Caco-2 (cell line): ENCODE measurements around the gene MAGEB17. TPM values are rescaled to one million over a fixed set of nuclear protein-coding genes. Genes with fewer than 3 reads are reported as not detected.

Experiments
- BruUV-seq: library from RNA; stranded (reverse); fragments of 400-500 nt; replicated peaks from 2 replicates; lab custom pipeline; 2021; lab: Mats Ljungman, UMichigan
- CTCF ChIA-PET: fragments of 300-600 bp; sonication (Branson Sonifier 250); formaldehyde crosslinking; loops from one replicate; lab custom pipeline; 2022; ENCODE audit warnings: antibody characterized with exemption; lab: Charles Lee
- POLR2A ChIA-PET: fragments of 300-600 bp; sonication (Branson Sonifier 250); formaldehyde crosslinking; loops from one replicate; lab custom pipeline; 2022; ENCODE audit warnings: antibody characterized with exemption; lab: Charles Lee
- DNase-seq, 2 experiments: peaks; one replicate each; pipeline versions ENCODE4 v3.0.0 to v3.0.0-alpha.2; 2020 to 2022
- H3K27me3 ChIP-seq: replicated peaks from 2 replicates; pipeline ENCODE4 v1.6.0; 2011; ENCODE audit warnings: low read length; ENCODE audit not compliant: control insufficient read depth, insufficient read depth
- H3K36me3 ChIP-seq: 2 replicates; pipeline ENCODE4 v1.5.1; 2011; ENCODE audit warnings: low read length; ENCODE audit not compliant: control insufficient read depth, insufficient read depth
- H3K4me1 ChIP-seq: fragments of 250-450 bp; sonication (Bioruptor Pico); 2 replicates; pipeline ENCODE4 v1.5.1; 2020; ENCODE audit warnings: mild to moderate bottlenecking
- H3K4me3 ChIP-seq: 2 replicates; pipeline ENCODE4 v1.5.1; 2011; ENCODE audit warnings: low read depth, mild to moderate bottlenecking, control low read depth, low read length
- H3K9me3 ChIP-seq: fragments of 250-450 bp; sonication (Bioruptor Pico); 2 replicates; pipeline ENCODE4 v1.5.1; 2020; ENCODE audit warnings: mild to moderate bottlenecking, moderate library complexity
- H3K27ac Mint-ChIP-seq: one replicate; pipeline ENCODE4 v1.8.0; 2022; ENCODE audit warnings: mixed read lengths; ENCODE audit not compliant: unreplicated experiment
- H3K27me3 Mint-ChIP-seq: one replicate; pipeline ENCODE4 v1.8.0; 2022; ENCODE audit warnings: mixed read lengths; ENCODE audit not compliant: insufficient read depth, unreplicated experiment
- H3K36me3 Mint-ChIP-seq: one replicate; pipeline ENCODE4 v1.8.0; 2022; ENCODE audit warnings: mild to moderate bottlenecking, mixed read lengths; ENCODE audit not compliant: insufficient read depth, unreplicated experiment
- H3K4me1 Mint-ChIP-seq: one replicate; pipeline ENCODE4 v1.8.0; 2022; ENCODE audit warnings: low read depth, mixed read lengths; ENCODE audit not compliant: unreplicated experiment
- H3K4me3 Mint-ChIP-seq: one replicate; pipeline ENCODE4 v1.8.0; 2022; ENCODE audit warnings: mild to moderate bottlenecking, moderate library complexity, mixed read lengths; ENCODE audit not compliant: unreplicated experiment
- H3K9me3 Mint-ChIP-seq: one replicate; pipeline ENCODE4 v1.8.0; 2022; ENCODE audit warnings: mixed read lengths; ENCODE audit not compliant: unreplicated experiment
- intact Hi-C: fragments of 100-400 bp; cut with micrococcal nuclease; formaldehyde crosslinking; loops from one replicate; pipeline ENCODE4 v1.10.0; 2022; ENCODE audit not compliant: unreplicated experiment
- total RNA-seq: library from RNA; stranded (reverse); gene quantifications from 2 replicates; pipeline ENCODE4 v1.2.3, GENCODE V29; 2022
- TF ChIP-seq, protein P1 (sequence below), 2 experiments: fragments of 200-600 bp in 1 of 2; IDR thresholded peaks; 1 replicate in 1 of 2; 2 replicates in 1 of 2; pipeline versions ENCODE4 v1.5.1 to v1.8.0; 2011 to 2022; ENCODE audit warnings: antibody characterized with exemption in 1 of 2, control low read depth in 1 of 2, inconsistent platforms in 1 of 2, low read depth in 1 of 2, low read length in 1 of 2, mild to moderate bottlenecking in 1 of 2, moderate library complexity in 1 of 2; ENCODE audit not compliant: insufficient read depth in 1 of 2, severe bottlenecking in 1 of 2, unreplicated experiment in 1 of 2

The MAGEB17 gene
- total RNA-seq, 1 experiment from 2014 or later: not detected

DNA sequence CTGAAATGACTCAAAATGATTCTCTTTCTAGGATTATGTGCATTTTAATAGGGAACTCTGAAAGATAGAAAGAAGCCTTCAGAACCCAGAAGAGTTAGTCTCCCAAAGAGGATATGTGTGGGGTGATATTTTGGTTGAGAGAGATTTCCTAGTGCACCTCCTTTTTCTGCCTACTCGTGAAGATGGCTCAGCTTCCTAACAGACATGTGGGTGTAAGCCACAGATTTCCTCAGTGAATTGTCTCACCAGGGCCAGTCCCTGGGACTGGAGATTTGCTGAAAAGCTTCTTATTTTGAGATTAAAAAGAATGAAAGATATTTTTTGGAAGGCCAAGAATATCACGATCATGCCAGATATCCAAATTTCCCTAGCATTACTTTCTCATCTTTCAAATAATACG lies 42.8 kb downstream of the MAGEB17 start:
- Mint-ChIP-seq H3K36me3 (no peaks in the 10 kb centered on the region), H3K4me3 (no peak overlapping the region), H3K27ac (no peak overlapping the region), H3K27me3 (no peaks in the 10 kb centered on the region), H3K9me3 (no peaks in the 10 kb centered on the region), H3K4me1 (no peaks in the 10 kb centered on the region)
- no peaks in the 10 kb centered on the region for H3K4me1 ChIP-seq
- DNase-seq: no peak
- H3K27me3 ChIP-seq: no peaks in the 10 kb centered on the region
- H3K4me3 ChIP-seq: no peak overlapping the region
- H3K9me3 ChIP-seq: no peaks in the 10 kb centered on the region
- intact Hi-C loops: loop anchor here (10.0 kb wide), 1 partner anchor 275 kb away; no protein-coding TSS in a partner anchor
- no peaks in the 10 kb centered on the region for H3K36me3 ChIP-seq
- TF ChIP-seq, protein P1, sequence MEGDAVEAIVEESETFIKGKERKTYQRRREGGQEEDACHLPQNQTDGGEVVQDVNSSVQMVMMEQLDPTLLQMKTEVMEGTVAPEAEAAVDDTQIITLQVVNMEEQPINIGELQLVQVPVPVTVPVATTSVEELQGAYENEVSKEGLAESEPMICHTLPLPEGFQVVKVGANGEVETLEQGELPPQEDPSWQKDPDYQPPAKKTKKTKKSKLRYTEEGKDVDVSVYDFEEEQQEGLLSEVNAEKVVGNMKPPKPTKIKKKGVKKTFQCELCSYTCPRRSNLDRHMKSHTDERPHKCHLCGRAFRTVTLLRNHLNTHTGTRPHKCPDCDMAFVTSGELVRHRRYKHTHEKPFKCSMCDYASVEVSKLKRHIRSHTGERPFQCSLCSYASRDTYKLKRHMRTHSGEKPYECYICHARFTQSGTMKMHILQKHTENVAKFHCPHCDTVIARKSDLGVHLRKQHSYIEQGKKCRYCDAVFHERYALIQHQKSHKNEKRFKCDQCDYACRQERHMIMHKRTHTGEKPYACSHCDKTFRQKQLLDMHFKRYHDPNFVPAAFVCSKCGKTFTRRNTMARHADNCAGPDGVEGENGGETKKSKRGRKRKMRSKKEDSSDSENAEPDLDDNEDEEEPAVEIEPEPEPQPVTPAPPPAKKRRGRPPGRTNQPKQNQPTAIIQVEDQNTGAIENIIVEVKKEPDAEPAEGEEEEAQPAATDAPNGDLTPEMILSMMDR (IDR thresholded peaks at IDR 0.05; ENCODE audit: insufficient read depth in 1 of 2, low read depth in 1 of 2, low read length in 1 of 2, severe bottlenecking in 1 of 2, unreplicated experiment in 1 of 2): no peak
- no TSS peak for BruUV-seq
- CTCF ChIA-PET: no interaction called here
- POLR2A ChIA-PET: no interaction called here

GRCh38 chrX:16212024-16212423 lies 44.7 kb downstream of the MAGEB17 start:
- BruUV-seq: no TSS peak
- TF ChIP-seq, protein P1 (IDR thresholded peaks at IDR 0.05; ENCODE audit: insufficient read depth in 1 of 2, low read depth in 1 of 2, low read length in 1 of 2, severe bottlenecking in 1 of 2, unreplicated experiment in 1 of 2): no peak
- H3K27ac Mint-ChIP-seq: no peak overlapping the region
- H3K36me3 ChIP-seq: no peaks in the 10 kb centered on the region
- no peak overlapping the region for H3K4me3 Mint-ChIP-seq
- H3K9me3 ChIP-seq: no peaks in the 10 kb centered on the region
- H3K9me3 Mint-ChIP-seq: no peaks in the 10 kb centered on the region
- H3K27me3 ChIP-seq: no peaks in the 10 kb centered on the region
- CTCF ChIA-PET: interaction anchor here (0.5 to 1.5 kb wide), 3 partner anchors 89 to 356 kb away, joined by 3 to 12 read pairs (median 3); partner anchors contain the start of gene GRPR
- no peaks in the 10 kb centered on the region for H3K36me3 Mint-ChIP-seq
- H3K4me3 ChIP-seq: no peak overlapping the region
- H3K4me1 Mint-ChIP-seq: no peaks in the 10 kb centered on the region
- POLR2A ChIA-PET: no interaction called here
- DNase-seq: no peak
- intact Hi-C loops: loop anchor here (2.0 to 10.0 kb wide), 2 partner anchors 89 to 277 kb away; partner anchors contain the start of gene GRPR
- no peaks in the 10 kb centered on the region for H3K27me3 Mint-ChIP-seq
- 0 out of 2 replicates have a peak, but pooled peaks cover 5% of the 10 kb centered on the region for H3K4me1 ChIP-seq

GRCh38 chrX:16212436-16212835 lies 45.2 kb downstream of the MAGEB17 start:
- intact Hi-C loops: loop anchor here (2.0 to 10.0 kb wide), 2 partner anchors 90 to 278 kb away; partner anchors contain the start of gene GRPR
- POLR2A ChIA-PET: no interaction called here

More at GRCh38 chrX:16212436-16212835, 45.2 kb downstream of the MAGEB17 start:
- Histone ChIP-seq H3K27me3 (no peaks in the 10 kb centered on the region), H3K4me1 (0 out of 2 replicates have a peak, but pooled peaks cover 5% of the 10 kb centered on the region), H3K36me3 (no peaks in the 10 kb centered on the region), H3K4me3 (no peak overlapping the region), H3K9me3 (no peaks in the 10 kb centered on the region)
- CTCF ChIA-PET: interaction anchor here (0.5 to 1.5 kb wide), 3 partner anchors 89 to 357 kb away, joined by 3 to 12 read pairs (median 3); partner anchors contain the start of gene GRPR
- TF ChIP-seq, protein P1 (IDR thresholded peaks at IDR 0.05; ENCODE audit: insufficient read depth in 1 of 2, low read depth in 1 of 2, low read length in 1 of 2, severe bottlenecking in 1 of 2, unreplicated experiment in 1 of 2): peak in 1 of 2 experiments; percentile 41
- peak in 1 of 2 experiments; percentile 27 for DNase-seq
- Mint-ChIP-seq H3K9me3 (no peaks in the 10 kb centered on the region), H3K36me3 (no peaks in the 10 kb centered on the region), H3K27ac (no peak overlapping the region), H3K4me1 (no peaks in the 10 kb centered on the region), H3K4me3 (no peak overlapping the region), H3K27me3 (no peaks in the 10 kb centered on the region)
- BruUV-seq: no TSS peak
